H1 (cell line): ENCODE measurements around the gene RBM19. TPM values are rescaled to one million over a fixed set of nuclear protein-coding genes. Genes with fewer than 3 reads are reported as not detected.

ENCODE experiments used
- CTCF ChIA-PET: fragments of 300-600 bp; sonication (Branson Sonifier 250); formaldehyde crosslinking; loops from one replicate; lab custom pipeline; 2021; ENCODE audit not compliant: partially characterized antibody; lab: Charles Lee
- POLR2A ChIA-PET: fragments of 300-600 bp; sonication (Branson Sonifier 250); formaldehyde crosslinking; loops from one replicate; lab custom pipeline; 2021; ENCODE audit warnings: inconsistent platforms; ENCODE audit not compliant: partially characterized antibody; lab: Charles Lee
- DNase-seq, 2 experiments: peaks; one replicate each; pipeline versions ENCODE4 v3.0.0 to v3.0.0-alpha.2; 2010 to 2022; ENCODE audit warnings: low spot score in 2 of 2, low read depth in 1 of 2, mixed read lengths in 1 of 2
- FAIRE-seq: peaks from 2 replicates; lab custom pipeline; 2011; peaks lifted over from hg19 to GRCh38; lab: Jason Lieb, UNC
- H2AFZ ChIP-seq: 2 replicates; pipeline ENCODE4 v1.8.1; 2012; ENCODE audit warnings: low read length, inconsistent platforms
- H2AK5ac ChIP-seq: 2 replicates; pipeline ENCODE4 v1.6.1; 2013; ENCODE audit warnings: low read depth, low read length
- H2BK120ac ChIP-seq: replicated peaks from 2 replicates; pipeline ENCODE3; 2013; ENCODE audit warnings: low read depth, low read length, inconsistent platforms
- H2BK12ac ChIP-seq: 2 replicates; pipeline ENCODE4 v1.6.1; 2013; ENCODE audit warnings: low read depth, low read length
- H2BK15ac ChIP-seq: 2 replicates; pipeline ENCODE4 v1.6.1; 2013; ENCODE audit warnings: low read length
- H2BK20ac ChIP-seq: 2 replicates; pipeline ENCODE4 v1.6.1; 2013; ENCODE audit warnings: low read length
- H2BK5ac ChIP-seq: 2 replicates; pipeline ENCODE4 v1.6.1; 2013; ENCODE audit warnings: low read depth, low read length
- H3K14ac ChIP-seq: 2 replicates; pipeline ENCODE4 v1.6.1; 2013; ENCODE audit warnings: inconsistent platforms; ENCODE audit not compliant: insufficient read length
- H3K18ac ChIP-seq: 2 replicates; pipeline ENCODE4 v1.6.1; 2013; ENCODE audit warnings: low read length; ENCODE audit errors: extremely low read depth
- H3K23ac ChIP-seq: 2 replicates; pipeline ENCODE4 v1.6.1; 2013; ENCODE audit warnings: inconsistent platforms; ENCODE audit not compliant: insufficient read length
- H3K23me2 ChIP-seq: 2 replicates; pipeline ENCODE4 v1.6.1; 2013; ENCODE audit warnings: low read depth, low read length
- H3K27ac ChIP-seq: 2 replicates; pipeline ENCODE4 v1.6.1; 2011; ENCODE audit warnings: low read depth, low read length, inconsistent platforms
- H3K27me3 ChIP-seq, 4 experiments: replicated peaks in 1 of 4; 1 replicate in 1 of 4; 2 replicates in 3 of 4; pipeline versions ENCODE4 v1.6.1 to v1.8.1; 2011 to 2013; ENCODE audit warnings: low read length in 3 of 4, mild to moderate bottlenecking in 3 of 4, inconsistent platforms in 2 of 4, mixed read lengths in 2 of 4, moderate library complexity in 1 of 4; ENCODE audit not compliant: control insufficient read depth in 3 of 4, insufficient read depth in 3 of 4; ENCODE audit errors: extremely low read depth in 1 of 4
- H3K36me3 ChIP-seq, 4 experiments: 2 replicates each; pipeline versions ENCODE4 v1.6.1 to v1.8.1; 2011 to 2013; ENCODE audit warnings: mild to moderate bottlenecking in 4 of 4, low read length in 3 of 4, moderate library complexity in 2 of 4, control low read depth in 1 of 4, inconsistent platforms in 1 of 4; ENCODE audit not compliant: insufficient read depth in 4 of 4, control insufficient read depth in 2 of 4
- H3K4ac ChIP-seq: replicated peaks from 2 replicates; pipeline ENCODE3; 2013; ENCODE audit warnings: low read length, low read depth, mixed read lengths, inconsistent platforms; ENCODE audit not compliant: insufficient read length
- H3K4me1 ChIP-seq, 4 experiments: replicated peaks in 1 of 4; 1 replicate in 1 of 4; 2 replicates in 3 of 4; pipeline versions ENCODE4 v1.6.1 to v1.8.1; 2011 to 2013; ENCODE audit warnings: low read length in 3 of 4, inconsistent platforms in 2 of 4, mixed read lengths in 1 of 4; ENCODE audit not compliant: insufficient read depth in 4 of 4, control insufficient read depth in 3 of 4
- H3K4me2 ChIP-seq, 2 experiments: 2 replicates each; pipeline versions ENCODE4 v1.6.1 to v1.8.1; 2011 to 2013; ENCODE audit warnings: low read depth in 2 of 2, low read length in 2 of 2, control low read depth in 1 of 2, inconsistent platforms in 1 of 2, mild to moderate bottlenecking in 1 of 2; ENCODE audit not compliant: insufficient read depth in 1 of 2
- H3K4me3 ChIP-seq, 4 experiments: fragments of 200-600, 300-600 bp in 1 of 4; sonication (generic), shearing (Covaris generic), sonication (Bioruptor Twin) in 1 of 4; 2 replicates each; pipeline versions ENCODE4 v1.5.1 to v1.8.1; 2011 to 2016; ENCODE audit warnings: low read length in 4 of 4, low read depth in 3 of 4, control low read depth in 2 of 4, inconsistent platforms in 2 of 4, mild to moderate bottlenecking in 2 of 4, mixed read lengths in 1 of 4, moderate library complexity in 1 of 4; ENCODE audit not compliant: insufficient read depth in 2 of 4; ENCODE audit errors: extremely low read depth in 1 of 4
- H3K56ac ChIP-seq: replicated peaks from 2 replicates; pipeline ENCODE3; 2013; ENCODE audit warnings: low read depth, mild to moderate bottlenecking, mixed read lengths, low read length, inconsistent platforms; ENCODE audit not compliant: insufficient read length
- H3K79me1 ChIP-seq: 2 replicates; pipeline ENCODE4 v1.6.1; 2013; ENCODE audit warnings: low read depth, low read length, control low read depth
- H3K79me2 ChIP-seq, 2 experiments: 2 replicates each; pipeline versions ENCODE4 v1.6.1 to v1.8.1; 2012 to 2013; ENCODE audit warnings: low read length in 2 of 2, mild to moderate bottlenecking in 2 of 2, inconsistent platforms in 1 of 2; ENCODE audit not compliant: insufficient read depth in 2 of 2, control insufficient read depth in 1 of 2
- H3K9ac ChIP-seq, 4 experiments: replicated peaks in 1 of 4; 1 replicate in 1 of 4; 2 replicates in 3 of 4; pipeline versions ENCODE4 v1.6.1 to v1.8.1; 2011 to 2013; ENCODE audit warnings: low read depth in 3 of 4, low read length in 3 of 4, control low read depth in 2 of 4, mild to moderate bottlenecking in 2 of 4, moderate library complexity in 2 of 4, inconsistent platforms in 1 of 4; ENCODE audit errors: extremely low read depth in 1 of 4
- H3K9me3 ChIP-seq, 2 experiments: 2 replicates each; pipeline versions ENCODE4 v1.6.1 to v1.8.1; 2012 to 2013; ENCODE audit warnings: mild to moderate bottlenecking in 2 of 2, moderate library complexity in 2 of 2, control low read depth in 1 of 2, inconsistent platforms in 1 of 2, low read depth in 1 of 2, low read length in 1 of 2, mixed read lengths in 1 of 2; ENCODE audit not compliant: insufficient read depth in 2 of 2
- H4K20me1 ChIP-seq, 2 experiments: replicated peaks in 1 of 2; 2 replicates each; pipeline versions ENCODE3 to v1.8.1; 2011 to 2013; ENCODE audit warnings: inconsistent platforms in 2 of 2, low read length in 2 of 2, mild to moderate bottlenecking in 1 of 2; ENCODE audit not compliant: insufficient read depth in 2 of 2, control insufficient read depth in 1 of 2
- H4K5ac ChIP-seq: 2 replicates; pipeline ENCODE4 v1.6.1; 2013; ENCODE audit warnings: low read length, low read depth, mixed read lengths, inconsistent platforms; ENCODE audit not compliant: insufficient read length
- H4K8ac ChIP-seq: 2 replicates; pipeline ENCODE4 v1.8.0; 2013; ENCODE audit warnings: mild to moderate bottlenecking, moderate library complexity, low read length, inconsistent platforms; ENCODE audit not compliant: insufficient read depth; ENCODE audit errors: extremely low read depth
- H4K91ac ChIP-seq: replicated peaks from 2 replicates; pipeline ENCODE3; 2013; ENCODE audit warnings: low read length, mixed read lengths, inconsistent platforms; ENCODE audit not compliant: insufficient read length
- ASH2L ChIP-seq: fragments of 200-600, 300-600 bp; sonication (generic); IDR thresholded peaks from one replicate; pipeline ENCODE4 v1.7.1; 2017; ENCODE audit warnings: low read length
- ATF3 ChIP-seq: IDR thresholded peaks from 2 replicates; pipeline ENCODE4 v1.6.1; 2011; ENCODE audit warnings: low read depth, mild to moderate bottlenecking, low read length; ENCODE audit not compliant: insufficient read depth
- CEBPB ChIP-seq: IDR thresholded peaks from 2 replicates; pipeline ENCODE4 v1.6.1; 2012; ENCODE audit warnings: low read depth, low read length
- HDAC6 ChIP-seq: IDR thresholded peaks from one replicate; pipeline ENCODE4 v1.7.1; 2012; ENCODE audit warnings: low read depth, mild to moderate bottlenecking, inconsistent platforms, low read length, moderate library complexity
- KDM1A ChIP-seq: fragments of 200-600, 300-600 bp; sonication (generic); IDR thresholded peaks from 2 replicates; pipeline ENCODE4 v1.7.1; 2016; ENCODE audit warnings: mild to moderate bottlenecking, low read length, borderline replicate concordance
- KDM5A ChIP-seq: fragments of 200-600 bp; IDR thresholded peaks from 2 replicates; pipeline ENCODE4 v1.7.1; 2012; ENCODE audit warnings: mild to moderate bottlenecking, low read length, inconsistent platforms, mixed read lengths
- TEAD4 ChIP-seq: IDR thresholded peaks from 2 replicates; pipeline ENCODE4 v1.6.1; 2012; ENCODE audit warnings: low read depth, low read length, inconsistent platforms, mixed read lengths
- WGBS, 2 experiments: shearing (Covaris generic) in 1 of 2; methylation state at CpG; one replicate each; pipeline versions ENCODE4 v1.1.6 to v1.1.7; 2013 to 2015; ENCODE audit warnings: low lambda C conversion rate in 2 of 2, mixed read lengths in 2 of 2, inconsistent platforms in 1 of 2, low coverage in 1 of 2, missing lambda C conversion rate in 1 of 2; ENCODE audit not compliant: insufficient replicate concordance in 2 of 2, insufficient coverage in 1 of 2, insufficient read length in 1 of 2; ENCODE audit errors: extremely low coverage in 1 of 2, missing lambda C conversion rate in 1 of 2; 5-methylcytosine and 5-hydroxymethylcytosine counted together
- polyA plus RNA-seq, 7 experiments: library from polyadenylated mRNA; depleted of rRNA in 3 of 7; stranded (reverse) in 5 of 7; unstranded in 2 of 7; fragments of >200 nt in 5 of 7; fragments of 200-250 nt in 2 of 7; gene quantifications; 1 replicate in 5 of 7; 2 replicates in 1 of 7; 4 replicates in 1 of 7; pipeline versions ENCODE4 v1.2.1 to v1.2.3, GENCODE V29; 2011 to 2013; ENCODE audit warnings: missing spikeins in 2 of 7, mixed read lengths in 2 of 7
- total RNA-seq: library from RNA; stranded (reverse); fragmentation: NEBNext Ultra II Directional; extraction: Animal tissue kit (Norgen Biotek cat#: 25700); gene quantifications from 2 replicates; pipeline ENCODE4 v1.2.1, GENCODE V29; 2021

RBM19 gene
- total and polyA plus RNA-seq, 2 of the 8 experiments (the other 6 are each of a cell fraction or from before 2014, with no cell fraction given) = 23.4 to 61.9 TPM

- no peak overlapping the region for H3K4ac ChIP-seq
- H4K91ac ChIP-seq = no peak overlapping the region
- H3K79me2 ChIP-seq = no peaks in the 10 kb centered on the region
- peak overlapping the region; percentile 45; the same call in 1 of the 2 replicates for H4K8ac ChIP-seq
- H3K9ac ChIP-seq = no peak overlapping the region
- no peak overlapping the region for H2BK15ac ChIP-seq
- WGBS, 2 experiments = 92% methylated on average over 28 of the region's 28 CpGs; no CpG with 5 or more reads in 1 of the 2 experiments
- POLR2A ChIA-PET = interaction anchor here (2.6 kb wide), 1 partner anchor 9 kb away, joined by 5 read pairs; no protein-coding TSS in a partner anchor
- H3K23ac ChIP-seq = no peak overlapping the region
- H2BK12ac ChIP-seq = no peak overlapping the region
- H3K4me1 ChIP-seq = peaks cover 0 to 3% (median 0%) of the 10 kb centered on the region in 4 experiments; a peak in 3 of 7 replicates
- no peaks in the 10 kb centered on the region for H3K79me1 ChIP-seq
- CTCF ChIA-PET = interaction anchor here (1.1 to 2.3 kb wide), 3 partner anchors 10 to 13 kb away, joined by 3 to 7 read pairs (median 7); no protein-coding TSS in a partner anchor
- H3K4me2 ChIP-seq = no peak overlapping the region
- H3K4me3 ChIP-seq = no peak overlapping the region
- H2BK5ac ChIP-seq = no peak overlapping the region
- DNase-seq = no peak
- no peaks in the 10 kb centered on the region for H3K9me3 ChIP-seq
- no peak overlapping the region for H2AFZ ChIP-seq
- no peak overlapping the region for H3K27ac ChIP-seq
- no peak overlapping the region for H2BK120ac ChIP-seq
- no peaks in the 10 kb centered on the region for H3K27me3 ChIP-seq
- H2BK20ac ChIP-seq = no peak overlapping the region
- no peaks in the 10 kb centered on the region for H3K23me2 ChIP-seq
- no peak for FAIRE-seq
- TF ChIP-seq KDM1A (peak; percentile 72; the same call in 1 of the 2 replicates), ASH2L (no peak), KDM5A (no peak), ATF3 (no peak), TEAD4 (no peak), HDAC6 (no peak), CEBPB (no peak)
- TF ChIP-seq, all 59 proteins: peak for 1
- H3K14ac ChIP-seq = no peak overlapping the region
- no peaks in the 10 kb centered on the region for H4K20me1 ChIP-seq
- H2AK5ac ChIP-seq = no peak overlapping the region
- no peak overlapping the region for H3K56ac ChIP-seq
- H3K36me3 ChIP-seq = no peaks in the 10 kb centered on the region
- no peak overlapping the region for H4K5ac ChIP-seq
- H3K18ac ChIP-seq = no peak overlapping the region
These were observed 169.9 kb downstream of the RBM19 start for GRCh38 chr12:113796066-113796827.
